Naive thymus-derived CD4-positive, alpha-beta T cell (primary cell): Measurements from ENCODE around the gene TMCC2. TPM values are rescaled to one million over a fixed set of nuclear protein-coding genes. Genes with fewer than 3 reads are reported as not detected.

ENCODE experiments used
- ATAC-seq: fragments of 150-1000 bp; cut with Tn5 transposase; 2 replicates; pipeline ENCODE4 v1.10.0; 2021; ENCODE audit warnings: mild to moderate bottlenecking, moderate library complexity
- CTCF ChIA-PET: fragments of 350-600 bp; sonication (Branson Sonifier 250); formaldehyde crosslinking; loops from one replicate; lab custom pipeline; 2021; ENCODE audit warnings: antibody characterized with exemption; lab: Charles Lee
- POLR2A ChIA-PET: fragments of 350-600 bp; sonication (Branson Sonifier 250); formaldehyde crosslinking; loops from one replicate; lab custom pipeline; 2021; ENCODE audit warnings: antibody characterized with exemption, inconsistent platforms; lab: Charles Lee
- DNase-seq, 9 donors: peaks; one replicate each; pipeline versions ENCODE4 v3.0.0 to v3.0.0-alpha.2; 2020 to 2022; ENCODE audit warnings: mixed read lengths in 1 of 9
- H3K27ac ChIP-seq: one replicate; pipeline ENCODE4 v1.7.0; 2013; ENCODE audit warnings: mild to moderate bottlenecking, low read depth, low read length, moderate library complexity
- H3K27me3 ChIP-seq, 2 donors: one replicate each; pipeline ENCODE4 v1.7.0; 2013; ENCODE audit warnings: low read length in 2 of 2, mild to moderate bottlenecking in 2 of 2, moderate library complexity in 2 of 2; ENCODE audit not compliant: control insufficient read depth in 2 of 2, insufficient read depth in 2 of 2
- H3K36me3 ChIP-seq, 3 experiments: 1 replicate in 2 of 3; 2 replicates in 1 of 3; pipeline ENCODE4 v1.7.0; 2013; ENCODE audit warnings: low read length in 3 of 3, mild to moderate bottlenecking in 3 of 3, moderate library complexity in 1 of 3; ENCODE audit not compliant: insufficient read depth in 3 of 3, control insufficient read depth in 2 of 3
- H3K4me1 ChIP-seq, 2 donors: one replicate each; pipeline ENCODE4 v1.7.0; 2013; ENCODE audit warnings: low read length in 2 of 2, mild to moderate bottlenecking in 2 of 2, moderate library complexity in 1 of 2; ENCODE audit not compliant: control insufficient read depth in 2 of 2, insufficient read depth in 2 of 2
- H3K4me3 ChIP-seq: 2 replicates; pipeline ENCODE4 v1.7.0; 2013; ENCODE audit warnings: mild to moderate bottlenecking, low read length
- H3K9me3 ChIP-seq, 3 experiments: 1 replicate in 2 of 3; 2 replicates in 1 of 3; pipeline ENCODE4 v1.7.0; 2013; ENCODE audit warnings: low read length in 3 of 3; ENCODE audit not compliant: control insufficient read depth in 2 of 3
- H3K27ac Mint-ChIP-seq, 9 donors: one replicate each; pipeline ENCODE4 v1.8.0; 2020 to 2022; ENCODE audit warnings: mixed read lengths in 9 of 9, mild to moderate bottlenecking in 8 of 9, moderate library complexity in 5 of 9, inconsistent platforms in 2 of 9
- H3K27me3 Mint-ChIP-seq, 5 donors: one replicate each; pipeline ENCODE4 v1.8.0; 2021 to 2022; ENCODE audit warnings: mixed read lengths in 5 of 5, mild to moderate bottlenecking in 1 of 5
- H3K36me3 Mint-ChIP-seq, 5 donors: one replicate each; pipeline ENCODE4 v1.8.0; 2020 to 2022; ENCODE audit warnings: mixed read lengths in 5 of 5, mild to moderate bottlenecking in 3 of 5, inconsistent platforms in 1 of 5
- H3K4me1 Mint-ChIP-seq, 7 donors: one replicate each; pipeline ENCODE4 v1.8.0; 2020 to 2022; ENCODE audit warnings: mixed read lengths in 7 of 7, mild to moderate bottlenecking in 3 of 7, inconsistent platforms in 1 of 7
- H3K4me3 Mint-ChIP-seq, 10 donors: one replicate each; pipeline ENCODE4 v1.8.0; 2020 to 2022; ENCODE audit warnings: mild to moderate bottlenecking in 10 of 10, mixed read lengths in 10 of 10, moderate library complexity in 6 of 10, inconsistent platforms in 2 of 10
- H3K9me3 Mint-ChIP-seq, 11 donors: one replicate each; pipeline ENCODE4 v1.8.0; 2020 to 2022; ENCODE audit warnings: mixed read lengths in 11 of 11, mild to moderate bottlenecking in 4 of 11, inconsistent platforms in 1 of 11, moderate library complexity in 1 of 11
- intact Hi-C, 2 donors: fragments of 100-400 bp; cut with micrococcal nuclease; formaldehyde crosslinking; loops; one replicate each; pipeline ENCODE4 v1.15.1; 2023
- polyA plus RNA-seq, 2 donors: library from polyadenylated mRNA; unstranded; fragments of 300-500 nt; fragmentation: Illumina TruSeq; gene quantifications; one replicate each; pipeline ENCODE4 v1.2.3, GENCODE V29; 2021
- total RNA-seq, 6 experiments: library from RNA in 5 of 6; stranded (reverse) in 5 of 6; gene quantifications; 1 replicate in 5 of 6; 2 replicates in 1 of 6; pipeline ENCODE4 v1.2.3 and lab custom pipeline; 2021 to 2026

Gene TMCC2
- total and polyA plus RNA-seq, 7 experiments from 2014 or later: 0.30 to 3.6 (median 1.3) TPM

DNA sequence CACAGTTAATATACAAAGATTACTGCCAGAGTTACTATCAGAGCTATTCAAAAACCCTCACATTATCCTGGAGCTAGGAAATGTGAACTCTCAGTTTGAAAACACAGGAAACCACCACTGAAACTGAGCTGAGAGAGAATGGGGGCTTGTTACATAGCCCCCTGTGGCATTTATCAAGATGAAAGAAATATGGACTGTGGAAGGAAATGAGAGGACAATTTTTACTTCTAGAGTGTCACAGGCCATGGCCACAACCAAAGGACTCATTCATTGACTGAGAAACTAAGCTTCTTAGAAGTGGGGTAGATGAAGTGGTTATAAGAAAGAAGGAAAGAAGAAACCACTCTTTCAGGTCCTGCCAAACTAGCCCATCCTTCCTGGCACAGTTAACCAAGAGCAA, 41.6 kb upstream of the TMCC2 start:
- Mint-ChIP-seq H3K27ac (peak overlapping the region in 1 of 9 donors; percentile 45), H3K4me3 (peak overlapping the region in 1 of 10 donors; percentile 26), H3K27me3 (no peaks in the 10 kb centered on the region), H3K9me3 (no peaks in the 10 kb centered on the region), H3K4me1 (peaks cover 43 to 74% (median 69%) of the 10 kb centered on the region in 7 donors), H3K36me3 (peaks cover 7 to 34% (median 21%) of the 10 kb centered on the region in 5 donors)
- Histone ChIP-seq H3K4me1 (peaks cover 0 to 14% of the 10 kb centered on the region in 2 donors), H3K4me3 (no peak overlapping the region), H3K27ac (no peak overlapping the region), H3K27me3 (no peaks in the 10 kb centered on the region), H3K9me3 (no peaks in the 10 kb centered on the region), H3K36me3 (peaks cover 0 to 28% (median 3%) of the 10 kb centered on the region in 3 experiments)
- ChIA-PET POLR2A (no interaction called here), CTCF (interaction anchor here (1.2 kb wide), 1 partner anchor 50 kb away, joined by 3 read pairs; no protein-coding TSS in a partner anchor)
- DNase-seq (no peak), ATAC-seq (no peak)
- intact Hi-C loops: no loop called here

DNA sequence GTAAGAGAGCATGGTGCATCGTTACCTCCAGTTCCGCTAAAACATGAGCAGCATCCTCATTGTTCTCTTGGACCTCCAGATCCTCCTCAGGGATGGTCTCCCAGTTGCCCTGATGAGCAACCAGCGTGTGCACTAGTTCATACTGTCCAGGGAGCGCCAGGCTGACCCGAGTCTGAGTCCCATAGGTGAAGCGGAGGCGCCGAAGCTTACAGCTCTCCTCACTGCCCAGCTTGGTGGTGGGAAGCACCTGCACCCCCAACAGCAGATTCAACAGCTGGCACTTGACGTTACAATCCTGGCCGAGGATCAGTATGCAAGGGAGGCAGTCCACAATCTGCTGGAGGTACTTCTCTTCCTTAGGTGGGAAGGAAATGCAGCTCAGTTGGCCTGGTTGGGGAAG, 40.3 kb upstream of the TMCC2 start:
- Histone ChIP-seq H3K4me1 (peaks cover 3 to 14% of the 10 kb centered on the region in 2 donors), H3K36me3 (peaks cover 0 to 20% (median 0%) of the 10 kb centered on the region in 3 experiments), H3K9me3 (no peaks in the 10 kb centered on the region), H3K27me3 (no peaks in the 10 kb centered on the region), H3K27ac (no peak overlapping the region), H3K4me3 (no peak overlapping the region)
- DNase-seq: no peak
- intact Hi-C loops: no loop called here
- Mint-ChIP-seq H3K27me3 (no peaks in the 10 kb centered on the region), H3K4me1 (peaks cover 46 to 85% (median 78%) of the 10 kb centered on the region in 7 donors), H3K9me3 (no peaks in the 10 kb centered on the region), H3K27ac (no peak overlapping the region), H3K4me3 (no peak overlapping the region), H3K36me3 (peaks cover 7 to 34% (median 21%) of the 10 kb centered on the region in 5 donors)
- ChIA-PET CTCF (no interaction called here), POLR2A (interaction anchor here (0.6 kb wide), 1 partner anchor 135 kb away, joined by 3 read pairs; no protein-coding TSS in a partner anchor)
- ATAC-seq: no peak

DNA sequence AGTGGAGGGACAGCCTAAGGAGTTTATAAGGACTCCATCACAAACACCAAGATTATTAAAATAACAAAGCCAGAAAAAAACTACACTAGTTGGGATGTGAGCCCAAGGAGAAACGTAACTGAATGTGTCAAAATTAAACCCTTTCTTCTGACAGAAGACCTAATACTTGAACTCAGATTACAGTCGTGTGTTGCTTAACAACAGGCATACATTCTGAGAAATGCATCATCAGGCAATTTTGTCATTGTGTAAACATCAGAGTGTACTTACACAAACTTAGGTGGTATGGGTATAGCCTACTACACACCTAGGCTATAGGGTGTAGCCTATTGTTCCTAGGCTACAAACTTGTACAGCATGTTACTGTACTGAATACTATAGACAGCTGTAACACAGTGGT, 39.6 kb upstream of the TMCC2 start:
- Mint-ChIP-seq H3K27ac (no peak overlapping the region), H3K4me3 (no peak overlapping the region), H3K4me1 (peaks cover 46 to 85% (median 78%) of the 10 kb centered on the region in 7 donors), H3K9me3 (no peaks in the 10 kb centered on the region), H3K36me3 (peaks cover 7 to 29% (median 16%) of the 10 kb centered on the region in 5 donors), H3K27me3 (no peaks in the 10 kb centered on the region)
- Histone ChIP-seq H3K9me3 (no peaks in the 10 kb centered on the region), H3K36me3 (peaks cover 0 to 20% (median 0%) of the 10 kb centered on the region in 3 experiments), H3K27me3 (no peaks in the 10 kb centered on the region), H3K4me1 (peaks cover 3 to 14% of the 10 kb centered on the region in 2 donors), H3K27ac (no peak overlapping the region), H3K4me3 (no peak overlapping the region)
- POLR2A ChIA-PET: interaction anchor here (0.6 kb wide), 1 partner anchor 134 kb away, joined by 3 read pairs; no protein-coding TSS in a partner anchor
- ATAC-seq (no peak), DNase-seq (no peak)
- intact Hi-C loops: no loop called here
- CTCF ChIA-PET: interaction anchor here (0.8 kb wide), 1 partner anchor 68 kb away, joined by 3 read pairs; no protein-coding TSS in a partner anchor

DNA sequence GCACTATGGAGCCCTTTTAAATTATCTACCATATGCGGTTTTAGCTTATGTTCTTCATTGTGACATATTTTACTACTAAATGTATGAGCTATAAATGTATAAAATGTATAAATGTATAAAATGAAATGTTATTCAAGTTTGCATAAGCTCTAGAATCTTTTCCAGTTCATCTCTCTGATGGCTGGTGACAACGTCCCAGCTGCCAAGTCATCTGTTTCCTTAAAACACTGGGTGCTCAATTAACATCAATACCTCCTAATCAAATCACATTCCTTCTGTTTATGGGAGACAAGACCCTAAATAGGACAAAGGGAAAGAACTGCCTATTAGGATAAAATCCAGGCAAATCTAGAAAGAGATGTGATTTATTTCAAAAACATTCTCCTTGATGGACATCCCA, 39.1 kb upstream of the TMCC2 start:
- Mint-ChIP-seq H3K4me3 (no peak overlapping the region), H3K27ac (no peak overlapping the region), H3K36me3 (peaks cover 7 to 26% (median 16%) of the 10 kb centered on the region in 5 donors), H3K27me3 (no peaks in the 10 kb centered on the region), H3K9me3 (no peaks in the 10 kb centered on the region), H3K4me1 (peaks cover 46 to 85% (median 78%) of the 10 kb centered on the region in 7 donors)
- Histone ChIP-seq H3K27ac (no peak overlapping the region), H3K27me3 (no peaks in the 10 kb centered on the region), H3K4me1 (peaks cover 3 to 11% of the 10 kb centered on the region in 2 donors), H3K4me3 (no peak overlapping the region), H3K36me3 (peaks cover 0 to 20% (median 0%) of the 10 kb centered on the region in 3 experiments), H3K9me3 (no peaks in the 10 kb centered on the region)
- intact Hi-C loops: no loop called here
- ATAC-seq (no peak), DNase-seq (no peak)
- ChIA-PET POLR2A (interaction anchor here (0.6 kb wide), 1 partner anchor 18 kb away, joined by 5 read pairs; no protein-coding TSS in a partner anchor), CTCF (interaction anchor here (0.8 kb wide), 1 partner anchor 68 kb away, joined by 3 read pairs; no protein-coding TSS in a partner anchor)

DNA sequence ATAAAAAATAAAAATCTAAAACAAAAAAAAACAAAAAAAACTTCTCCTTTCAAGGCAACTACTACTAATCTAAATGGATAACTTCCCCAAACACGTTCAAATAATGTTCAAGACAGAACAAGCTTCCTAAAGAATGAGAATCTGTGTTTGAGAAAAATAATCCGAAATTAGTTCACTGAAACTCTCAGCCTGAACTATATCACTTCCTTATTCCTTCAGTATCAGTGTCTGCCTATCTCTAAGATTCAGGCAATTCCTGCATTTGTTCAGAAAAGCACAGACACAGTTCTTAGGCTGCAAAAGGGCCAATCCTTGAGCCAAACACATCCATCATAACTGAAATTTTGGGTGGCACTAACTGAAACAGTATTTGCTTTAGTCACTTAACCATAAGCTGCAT, 38.6 kb upstream of the TMCC2 start:
- ChIA-PET CTCF (no interaction called here), POLR2A (interaction anchor here (0.6 kb wide), 1 partner anchor 17 kb away, joined by 5 read pairs; no protein-coding TSS in a partner anchor)
- no peaks in the 10 kb centered on the region for H3K27me3 Mint-ChIP-seq
- Histone ChIP-seq H3K4me1 (peaks cover 3 to 6% of the 10 kb centered on the region in 2 donors), H3K9me3 (no peaks in the 10 kb centered on the region), H3K4me3 (no peak overlapping the region), H3K27ac (no peak overlapping the region), H3K36me3 (peaks cover 0 to 20% (median 0%) of the 10 kb centered on the region in 3 experiments), H3K27me3 (no peaks in the 10 kb centered on the region)
- no peak for DNase-seq
- peaks cover 45 to 85% (median 76%) of the 10 kb centered on the region in 7 donors for H3K4me1 Mint-ChIP-seq
- no peak overlapping the region for H3K4me3 Mint-ChIP-seq
- H3K27ac Mint-ChIP-seq: no peak overlapping the region
- peaks cover 0 to 4% (median 0%) of the 10 kb centered on the region in 11 donors for H3K9me3 Mint-ChIP-seq
- no peak for ATAC-seq
- H3K36me3 Mint-ChIP-seq: peaks cover 7 to 27% (median 16%) of the 10 kb centered on the region in 5 donors
- intact Hi-C loops: no loop called here

DNA sequence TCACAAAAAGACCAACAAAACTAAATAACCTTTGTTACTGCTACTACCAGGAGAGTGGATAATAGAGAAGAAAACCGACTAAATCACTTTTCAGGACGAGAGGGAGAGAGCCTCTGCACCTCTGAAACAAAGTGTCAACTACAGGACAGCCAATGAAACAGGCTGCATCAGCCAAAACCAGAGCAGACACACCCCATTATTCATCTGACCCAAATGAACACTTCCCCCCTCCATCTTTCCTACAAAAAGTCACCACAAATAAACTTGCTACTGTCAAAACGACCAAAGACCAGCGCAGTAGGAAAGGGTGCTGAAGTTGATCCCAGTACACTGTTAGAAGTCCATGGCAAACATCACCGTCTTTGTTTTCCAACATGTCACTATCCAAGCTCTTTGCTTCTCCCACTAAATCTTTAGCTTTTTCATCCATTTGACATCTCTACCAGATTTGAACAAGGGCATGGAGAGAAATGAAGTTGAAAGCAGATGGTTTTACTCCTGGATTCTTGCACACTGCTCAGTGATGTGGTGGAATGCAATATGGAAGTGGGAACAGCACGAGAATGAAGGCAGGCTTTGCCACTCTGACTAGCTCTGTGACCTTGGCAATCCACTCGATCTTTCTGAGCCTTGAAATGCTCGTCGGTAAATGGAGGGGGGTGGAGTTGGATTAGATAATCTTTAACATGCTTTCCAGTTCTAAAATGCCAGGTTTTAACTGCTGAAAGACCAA, 36.7 kb upstream of the TMCC2 start:
- ChIA-PET POLR2A (no interaction called here), CTCF (no interaction called here)
- intact Hi-C loops: no loop called here
- no peak for DNase-seq
- peaks cover 44 to 78% (median 74%) of the 10 kb centered on the region in 7 donors for H3K4me1 Mint-ChIP-seq
- H3K4me1 ChIP-seq: peaks cover 0 to 3% of the 10 kb centered on the region in 2 donors
- H3K36me3 ChIP-seq: peaks cover 0 to 18% (median 0%) of the 10 kb centered on the region in 3 experiments
- ATAC-seq: no peak
- no peaks in the 10 kb centered on the region for H3K9me3 ChIP-seq
- no peak overlapping the region for H3K27ac ChIP-seq
- H3K27ac Mint-ChIP-seq: peak overlapping the region in 3 of 9 donors; percentile 8 to 45 (median 28)
- H3K4me3 ChIP-seq: no peak overlapping the region
- H3K36me3 Mint-ChIP-seq: peaks cover 7 to 29% (median 16%) of the 10 kb centered on the region in 5 donors
- H3K4me3 Mint-ChIP-seq: no peak overlapping the region
- H3K27me3 ChIP-seq: no peaks in the 10 kb centered on the region
- peaks cover 0 to 5% (median 0%) of the 10 kb centered on the region in 11 donors for H3K9me3 Mint-ChIP-seq
- no peaks in the 10 kb centered on the region for H3K27me3 Mint-ChIP-seq
